Measurements from ENCODE around the gene UBR2. TPM values are rescaled to one million over a fixed set of nuclear protein-coding genes. Genes with fewer than 3 reads are reported as not detected.

The UBR2 gene
- 10 to 100 TPM; 20.7 to 31.7 (median 28.8) TPM for polyA plus RNA-seq (ENCODE audit: insufficient read length in 4 of 4)

- peak; percentile 96 to 98 (median 97) for DNase-seq (ENCODE audit: low read depth in 4 of 4, low spot score in 3 of 4)
Observed at GRCh38 chr6:42563697-42564505, at the start of gene UBR2. UBR2 (plus strand) TSS chr6:42564029; CDS start chr6:42564320, 291 bp downstream.

- no peak for DNase-seq (ENCODE audit: low read depth in 4 of 4, low spot score in 3 of 4)
Observed at GRCh38 chr6:42514745-42515144, 49.1 kb upstream of the UBR2 start.

GRCh38 chr6:42519779-42520178, 44.0 kb upstream of the UBR2 start:
- no peak for DNase-seq (ENCODE audit: low read depth in 4 of 4, low spot score in 3 of 4)

GRCh38 chr6:42520786-42521607, 42.8 kb upstream of the UBR2 start:
- DNase-seq (ENCODE audit: low read depth in 4 of 4, low spot score in 3 of 4) = no peak

- DNase-seq (ENCODE audit: low read depth in 4 of 4, low spot score in 3 of 4) = no peak
Observed at GRCh38 chr6:42522036-42522435, 41.8 kb upstream of the UBR2 start.

- DNase-seq (ENCODE audit: low read depth in 4 of 4, low spot score in 3 of 4) = no peak
Observed at GRCh38 chr6:42522942-42523814, 40.7 kb upstream of the UBR2 start.

- DNase-seq (ENCODE audit: low read depth in 4 of 4, low spot score in 3 of 4) = no peak
Observed at GRCh38 chr6:42525206-42525605, 38.6 kb upstream of the UBR2 start.

- DNase-seq (ENCODE audit: low read depth in 4 of 4, low spot score in 3 of 4) = no peak
Observed at GRCh38 chr6:42526616-42527015, 37.2 kb upstream of the UBR2 start.

GRCh38 chr6:42527204-42527603, 36.6 kb upstream of the UBR2 start:
- no peak for DNase-seq (ENCODE audit: low read depth in 4 of 4, low spot score in 3 of 4)

- no peak for DNase-seq (ENCODE audit: low read depth in 4 of 4, low spot score in 3 of 4)
Observed at GRCh38 chr6:42530296-42530695, 33.5 kb upstream of the UBR2 start.

- DNase-seq (ENCODE audit: low read depth in 4 of 4, low spot score in 3 of 4) = no peak
Observed at GRCh38 chr6:42530751-42531150, 33.1 kb upstream of the UBR2 start.

GRCh38 chr6:42532038-42532669, 31.7 kb upstream of the UBR2 start:
- no peak for DNase-seq (ENCODE audit: low read depth in 4 of 4, low spot score in 3 of 4)

- no peak for DNase-seq (ENCODE audit: low read depth in 4 of 4, low spot score in 3 of 4)
Observed at GRCh38 chr6:42533794-42534193, 30.0 kb upstream of the UBR2 start.

GRCh38 chr6:42537536-42537935, 26.3 kb upstream of the UBR2 start:
- no peak for DNase-seq (ENCODE audit: low read depth in 4 of 4, low spot score in 3 of 4)

GRCh38 chr6:42539135-42539534, 24.7 kb upstream of the UBR2 start:
- no peak for DNase-seq (ENCODE audit: low read depth in 4 of 4, low spot score in 3 of 4)

GRCh38 chr6:42545226-42545773, 18.5 kb upstream of the UBR2 start:
- no peak for DNase-seq (ENCODE audit: low read depth in 4 of 4, low spot score in 3 of 4)

GRCh38 chr6:42547407-42548329, 16.2 kb upstream of the UBR2 start:
- peak; percentile 72 to 74 (median 74) for DNase-seq (ENCODE audit: low read depth in 4 of 4, low spot score in 3 of 4)

GRCh38 chr6:42550277-42550676, 13.6 kb upstream of the UBR2 start:
- DNase-seq (ENCODE audit: low read depth in 4 of 4, low spot score in 3 of 4) = no peak

GRCh38 chr6:42551217-42551616, 12.6 kb upstream of the UBR2 start:
- DNase-seq (ENCODE audit: low read depth in 4 of 4, low spot score in 3 of 4) = no peak
